DMS79 treated with DMSO at 0.1 percent for 48 hours (cell line): ENCODE data around the gene NT5M.

ENCODE experiments used
- DNase-seq: peaks from one replicate; lab custom pipeline; 2025; lab: John Stamatoyannopoulos, UW

NT5M gene

DNA sequence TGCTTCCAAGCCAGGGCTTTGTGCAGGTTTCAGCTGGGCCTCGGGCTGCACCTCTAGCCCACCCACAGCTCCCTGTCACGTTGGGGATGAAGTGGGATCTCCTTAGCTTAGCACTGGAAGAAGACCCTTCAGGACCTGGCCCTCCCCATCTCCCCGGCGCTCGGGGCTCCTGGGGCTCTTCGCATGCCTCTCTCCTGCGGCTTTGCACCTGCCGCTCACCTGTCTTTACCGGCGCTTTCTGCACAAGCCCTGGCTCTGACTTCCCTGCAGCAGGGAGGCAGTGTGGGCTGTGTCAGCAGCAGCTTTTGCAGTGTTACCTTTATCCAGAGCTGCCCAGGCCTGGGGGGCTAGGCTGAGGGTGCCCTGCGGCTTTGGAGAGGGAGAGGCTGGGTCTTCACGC is 52.3 kb downstream of the NT5M start:
- peak; percentile 38 for DNase-seq

DNA sequence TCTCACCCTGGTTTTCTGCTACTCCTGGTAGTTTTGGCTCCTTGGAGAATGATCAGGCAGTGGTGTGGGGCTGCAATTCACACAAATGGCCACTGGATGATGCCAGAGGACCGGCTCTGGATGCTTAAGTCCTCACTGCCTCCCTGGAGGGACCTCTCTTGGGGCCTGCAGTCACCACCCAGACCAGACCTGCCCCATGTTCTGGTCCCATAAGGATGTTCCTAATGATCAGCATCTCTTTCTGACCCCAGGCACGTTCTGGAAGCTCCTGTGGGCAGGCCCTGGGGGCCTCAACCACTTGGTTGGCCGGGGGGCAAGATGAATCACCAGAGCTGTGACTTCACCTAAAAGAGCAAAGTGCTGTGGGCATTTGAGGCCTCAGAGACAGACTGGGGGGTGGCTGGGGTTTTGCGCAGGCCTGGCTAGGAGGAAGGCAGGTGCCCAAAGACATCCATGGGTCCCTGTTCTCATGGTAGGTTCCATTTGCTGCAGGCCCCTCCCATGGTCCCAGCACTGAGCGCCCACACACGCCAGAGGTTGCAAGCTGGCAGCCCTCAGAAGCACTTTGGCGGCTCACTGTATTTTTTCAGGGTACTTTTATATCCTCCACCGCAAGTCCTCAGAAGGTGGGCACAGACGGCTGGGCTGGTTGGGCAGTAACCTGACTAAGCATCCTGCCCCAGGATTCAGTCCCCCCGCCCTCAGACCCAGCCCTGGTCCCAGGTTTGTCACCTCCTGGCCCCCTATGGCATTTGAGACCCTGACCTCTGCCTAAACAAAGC is 53.2 kb downstream of the NT5M start:
- DNase-seq = peak; percentile 62

GRCh38 chr17:17356931-17357270 is 53.7 kb downstream of the NT5M start:
- DNase-seq = no peak

- DNase-seq = no peak
These were observed 55.0 kb downstream of the NT5M start for GRCh38 chr17:17358060-17358751.

- no peak for DNase-seq
These were observed 55.7 kb downstream of the NT5M start for GRCh38 chr17:17358866-17359265.

GRCh38 chr17:17359271-17359670 is 56.1 kb downstream of the NT5M start:
- DNase-seq = no peak

- DNase-seq = no peak
These were observed 57.0 kb downstream of the NT5M start for GRCh38 chr17:17360087-17360730.

DNA sequence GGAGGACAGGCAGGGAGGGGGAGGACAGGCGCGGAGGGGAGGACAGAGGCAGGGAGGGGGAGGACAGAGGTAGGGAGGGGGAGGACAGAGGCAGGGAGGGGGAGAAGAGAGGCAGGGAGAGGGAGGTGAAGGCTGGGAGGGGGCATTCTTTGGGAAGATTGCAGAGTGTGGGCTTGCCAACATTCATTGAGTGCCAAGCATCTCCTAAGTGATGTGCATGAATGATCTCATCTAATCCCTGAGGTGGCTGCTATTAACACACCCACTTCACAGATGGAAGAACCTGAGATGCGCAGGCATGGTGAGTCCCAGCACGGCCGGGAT is 58.3 kb downstream of the NT5M start:
- no peak for DNase-seq

- no peak for DNase-seq
These were observed 58.8 kb downstream of the NT5M start for GRCh38 chr17:17361867-17362539.

GRCh38 chr17:17362540-17362930 is 59.4 kb downstream of the NT5M start:
- DNase-seq = no peak

GRCh38 chr17:17363638-17364337 is 60.6 kb downstream of the NT5M start:
- DNase-seq = peak; percentile 24

DNA sequence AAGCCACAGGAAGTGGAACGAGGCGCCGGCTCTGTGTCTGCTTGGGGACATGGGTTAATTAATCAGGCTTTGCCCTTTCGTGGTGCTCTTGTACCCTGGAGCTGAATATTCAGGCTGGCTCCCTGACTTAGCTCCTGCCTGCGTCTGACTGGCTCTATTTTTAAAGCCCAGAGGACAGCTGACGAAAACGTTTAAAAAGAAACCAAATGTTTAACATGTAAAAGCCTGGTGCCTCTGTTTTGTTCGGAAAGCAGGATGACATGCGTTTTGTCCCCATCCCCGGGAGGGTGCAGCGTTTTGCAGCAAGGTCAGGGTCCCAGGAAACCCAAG is 61.1 kb downstream of the NT5M start:
- no peak for DNase-seq

DNA sequence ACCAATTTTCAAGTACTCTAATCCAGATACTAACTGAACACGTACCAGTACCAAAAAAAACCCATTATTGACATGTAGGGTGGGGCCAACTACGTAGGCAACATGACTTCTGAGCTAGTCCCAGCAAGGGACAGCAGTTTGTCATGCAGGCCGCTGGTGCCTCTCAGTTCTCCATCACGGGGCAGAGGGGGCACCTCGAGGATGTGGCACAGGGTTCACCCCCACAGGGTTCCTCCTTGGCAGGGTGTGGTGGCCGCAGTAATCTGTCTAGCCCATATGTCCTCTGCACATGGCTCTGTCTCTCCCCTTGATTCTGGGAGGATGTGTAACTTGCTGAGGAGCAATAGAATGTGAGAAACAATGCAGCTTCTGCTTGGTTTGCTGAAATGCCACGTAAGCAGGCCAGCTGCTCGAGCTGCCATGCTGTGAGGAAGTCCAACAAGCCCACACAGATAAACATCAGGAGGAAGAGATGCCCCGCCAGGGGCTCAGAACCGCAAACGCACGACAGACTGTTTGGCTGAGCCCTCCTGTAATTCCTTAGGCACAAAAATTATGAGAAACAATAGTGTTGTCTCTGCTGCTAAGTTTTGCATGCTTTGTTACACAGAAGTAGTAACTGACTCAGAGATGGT is 62.4 kb downstream of the NT5M start:
- DNase-seq = no peak

GRCh38 chr17:17366235-17366634 is 63.1 kb downstream of the NT5M start:
- DNase-seq = no peak

GRCh38 chr17:17366941-17367875 is 64.0 kb downstream of the NT5M start:
- DNase-seq = no peak

DNA sequence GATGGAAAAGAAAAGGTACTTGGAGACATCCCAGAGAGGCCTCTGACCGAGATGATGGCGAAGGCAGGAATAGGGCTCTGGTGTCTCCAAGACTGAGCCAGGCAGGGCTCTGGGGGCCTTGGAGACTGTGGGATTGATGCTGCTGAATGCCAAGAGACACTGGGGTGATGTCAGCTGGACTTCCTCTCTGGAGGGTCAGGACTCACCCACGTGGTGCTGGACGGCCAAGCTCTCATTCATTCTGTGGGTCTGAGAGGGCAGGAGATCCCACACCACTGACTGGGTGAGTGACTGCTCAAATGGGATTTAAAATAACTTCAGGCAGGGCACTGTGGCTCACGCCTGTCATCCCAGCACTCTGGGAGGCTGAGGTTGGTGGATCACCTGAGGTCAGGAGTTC is 64.8 kb downstream of the NT5M start:
- DNase-seq = no peak

- no peak for DNase-seq
These were observed 67.5 kb downstream of the NT5M start for GRCh38 chr17:17370711-17371110.

GRCh38 chr17:17372856-17373520 is 69.8 kb downstream of the NT5M start:
- no peak for DNase-seq

DNA sequence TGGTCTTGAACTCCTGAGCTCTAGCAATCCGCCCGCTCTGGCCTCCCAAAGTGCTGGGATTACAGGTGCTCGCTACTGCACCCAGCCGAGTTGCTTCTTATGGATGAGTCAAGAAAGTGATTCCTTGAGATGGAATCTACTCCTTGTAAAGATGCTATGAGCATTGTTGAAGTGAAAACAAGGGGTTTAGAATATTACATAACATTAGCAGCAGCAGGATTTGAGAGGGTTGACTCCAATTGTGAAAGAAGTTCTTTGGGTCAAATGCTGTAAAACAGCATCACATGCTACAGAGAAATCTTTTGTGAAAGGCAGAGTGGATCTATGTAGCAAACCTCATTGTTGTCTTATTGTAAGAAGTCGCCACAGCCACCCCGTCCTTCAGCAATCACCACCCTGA is 72.7 kb downstream of the NT5M start:
- no peak for DNase-seq

GRCh38 chr17:17376362-17376761 is 73.2 kb downstream of the NT5M start:
- DNase-seq = peak; percentile 16
